Omental fat pad (tissue), 4 donors: ENCODE results near the gene CLUH. TPM values are rescaled to one million over a fixed set of nuclear protein-coding genes. Genes with fewer than 3 reads are reported as not detected.

ENCODE experiments used
- ATAC-seq: fragments of 150-250 bp; one replicate; pipeline ENCODE4 v1.9.1; 2016; ENCODE audit warnings: mild to moderate bottlenecking, moderate library complexity; ENCODE audit not compliant: low FRiP score
- DNase-seq: peaks from one replicate; pipeline ENCODE4 v3.0.0-alpha.2; 2019; ENCODE audit warnings: low spot score
- CTCF ChIP-seq, 3 donors: fragments of 450-650 bp; IDR thresholded peaks; one replicate each; pipeline ENCODE4 v1.5.1; 2016 to 2017; ENCODE audit warnings: antibody characterized with exemption in 3 of 3, mild to moderate bottlenecking in 3 of 3, moderate library complexity in 2 of 3
- total RNA-seq, 4 donors: library from RNA; depleted of rRNA; stranded (reverse); fragments of >200 nt; gene quantifications; one replicate each; pipeline ENCODE4 v1.1.0, GENCODE V29; 2016

The CLUH gene
- total RNA-seq, 4 donors from 2014 or later, result 39.2 to 167 (median 95.0) TPM

GRCh38 chr17:2695961-2696760, 15.4 kb downstream of the CLUH start:
- DNase-seq (peak; percentile 1), ATAC-seq (no peak)
- no peak for TF ChIP-seq CTCF (IDR thresholded peaks at IDR 0.05)

- ATAC-seq, result no peak
- TF ChIP-seq CTCF (IDR thresholded peaks at IDR 0.05), result no peak
- DNase-seq, result peak; percentile 17
Measured at GRCh38 chr17:2695243-2695960, 16.2 kb downstream of the CLUH start.

GRCh38 chr17:2694381-2695242, 17.0 kb downstream of the CLUH start:
- DNase-seq, result peak; percentile 9
- no peak for ATAC-seq
- no peak for TF ChIP-seq CTCF (IDR thresholded peaks at IDR 0.05)

- no peak for TF ChIP-seq CTCF (IDR thresholded peaks at IDR 0.05)
- DNase-seq (peak; percentile 13), ATAC-seq (no peak)
Measured at GRCh38 chr17:2693561-2694380, 17.8 kb downstream of the CLUH start.

- DNase-seq, result no peak
- TF ChIP-seq CTCF (IDR thresholded peaks at IDR 0.05), result no peak
- ATAC-seq, result no peak
Measured at GRCh38 chr17:2692781-2693135, 18.8 kb downstream of the CLUH start.
